ENCODE data around the gene EPHA3. TPM values are rescaled to one million over a fixed set of nuclear protein-coding genes. Genes with fewer than 3 reads are reported as not detected.

Gene EPHA3
- total and polyA plus RNA-seq, 2 donors (not counting 1 experiment from before 2014, with no cell fraction given), result 0.01 TPM; not detected in 1

GRCh38 chr3:89245612-89246011, 138.2 kb downstream of the EPHA3 start:
- Mint-ChIP-seq H3K9me3 (ENCODE audit: insufficient read depth) (no peaks in the 10 kb centered on the region), H3K27me3 (no peaks in the 10 kb centered on the region)
- CTCF ChIA-PET, result interaction anchor here (0.9 kb wide), 1 partner anchor 1039 kb away, joined by 3 read pairs; no protein-coding TSS in a partner anchor

GRCh38 chr3:89246326-89246725, 138.9 kb downstream of the EPHA3 start:
- no peak overlapping the region for H3K27ac Mint-ChIP-seq
- Histone ChIP-seq H3K9me3 (ENCODE audit: control extremely low read depth in 1 of 3, control insufficient read depth in 2 of 3, insufficient read depth in 1 of 3, low read length in 2 of 3) (no peaks in the 10 kb centered on the region), H3K9ac (ENCODE audit: low read length) (no peak overlapping the region), H3K27me3 (replicated peaks in 1 of 4; ENCODE audit: control extremely low read depth in 1 of 4, control insufficient read depth in 3 of 4, insufficient read depth in 4 of 4, low read length in 3 of 4) (no peaks in the 10 kb centered on the region), H3K4me1 (ENCODE audit: control insufficient read depth in 2 of 2, insufficient read depth in 2 of 2, low read length in 2 of 2) (no peaks in the 10 kb centered on the region), H3K79me2 (ENCODE audit: control insufficient read depth, insufficient read depth, low read length) (no peaks in the 10 kb centered on the region), H3K4me3 (ENCODE audit: control extremely low read depth in 1 of 5, extremely low read depth in 1 of 5, insufficient read depth in 1 of 5, low read depth in 2 of 5, low read length in 4 of 5) (no peak overlapping the region), H3K36me3 (replicated peaks in 1 of 2; ENCODE audit: control extremely low read depth in 1 of 2, control insufficient read depth in 1 of 2, extremely low read depth in 1 of 2, insufficient read depth in 2 of 2, low read length in 1 of 2) (no peaks in the 10 kb centered on the region), H3K27ac (ENCODE audit: low read length in 2 of 2) (no peak overlapping the region), H4K20me1 (ENCODE audit: control insufficient read depth, insufficient read depth, low read length, poor library complexity, severe bottlenecking) (no peaks in the 10 kb centered on the region), H2AFZ (ENCODE audit: insufficient read depth, low read depth, low read length, poor library complexity, severe bottlenecking) (no peak overlapping the region), H3K4me2 (replicated peaks; ENCODE audit: low read depth, low read length, poor library complexity, severe bottlenecking) (no peak overlapping the region)
- no peaks in the 10 kb centered on the region for H3K4me1 Mint-ChIP-seq
- ChIA-PET POLR2A (no interaction called here), CTCF (interaction anchor here (0.9 kb wide), 1 partner anchor 1039 kb away, joined by 3 read pairs; no protein-coding TSS in a partner anchor)
- WGBS (ENCODE audit: insufficient coverage), result no CpG with 5 or more reads among the region's 1 CpG
- no peak for DNase-seq
- no peak for ATAC-seq (ENCODE audit: low read depth)
- TF ChIP-seq EZH2 (IDR thresholded peaks at IDR 0.05; ENCODE audit: borderline replicate concordance, insufficient read depth, low read depth, low read length, poor library complexity, severe bottlenecking), result no peak
- H3K27me3 Mint-ChIP-seq, result no peaks in the 10 kb centered on the region
- intact Hi-C loops (cut with micrococcal nuclease), result no loop called here
- no peaks in the 10 kb centered on the region for H3K9me3 Mint-ChIP-seq (ENCODE audit: insufficient read depth)
- H3K4me3 Mint-ChIP-seq, result no peak overlapping the region

More at GRCh38 chr3:89245612-89246011, 138.2 kb downstream of the EPHA3 start:
- POLR2A ChIA-PET, result no interaction called here
- Mint-ChIP-seq H3K4me1 (no peaks in the 10 kb centered on the region), H3K4me3 (no peak overlapping the region), H3K27ac (no peak overlapping the region)
- intact Hi-C loops (cut with micrococcal nuclease), result no loop called here
- Histone ChIP-seq H3K27me3 (replicated peaks in 1 of 4; ENCODE audit: control extremely low read depth in 1 of 4, control insufficient read depth in 3 of 4, insufficient read depth in 4 of 4, low read length in 3 of 4) (no peaks in the 10 kb centered on the region), H3K9ac (ENCODE audit: low read length) (no peak overlapping the region), H2AFZ (ENCODE audit: insufficient read depth, low read depth, low read length, poor library complexity, severe bottlenecking) (no peak overlapping the region), H3K9me3 (ENCODE audit: control extremely low read depth in 1 of 3, control insufficient read depth in 2 of 3, insufficient read depth in 1 of 3, low read length in 2 of 3) (no peaks in the 10 kb centered on the region), H3K27ac (ENCODE audit: low read length in 2 of 2) (no peak overlapping the region), H3K79me2 (ENCODE audit: control insufficient read depth, insufficient read depth, low read length) (no peaks in the 10 kb centered on the region), H3K36me3 (replicated peaks in 1 of 2; ENCODE audit: control extremely low read depth in 1 of 2, control insufficient read depth in 1 of 2, extremely low read depth in 1 of 2, insufficient read depth in 2 of 2, low read length in 1 of 2) (no peaks in the 10 kb centered on the region), H4K20me1 (ENCODE audit: control insufficient read depth, insufficient read depth, low read length, poor library complexity, severe bottlenecking) (no peaks in the 10 kb centered on the region), H3K4me2 (replicated peaks; ENCODE audit: low read depth, low read length, poor library complexity, severe bottlenecking) (no peak overlapping the region), H3K4me3 (ENCODE audit: control extremely low read depth in 1 of 5, extremely low read depth in 1 of 5, insufficient read depth in 1 of 5, low read depth in 2 of 5, low read length in 4 of 5) (no peak overlapping the region), H3K4me1 (ENCODE audit: control insufficient read depth in 2 of 2, insufficient read depth in 2 of 2, low read length in 2 of 2) (no peaks in the 10 kb centered on the region)
- WGBS (ENCODE audit: insufficient coverage), result 100% methylated on average over 1 of the region's 2 CpGs
- ATAC-seq (ENCODE audit: low read depth), result no peak
- no peak for DNase-seq
- TF ChIP-seq, protein P1, sequence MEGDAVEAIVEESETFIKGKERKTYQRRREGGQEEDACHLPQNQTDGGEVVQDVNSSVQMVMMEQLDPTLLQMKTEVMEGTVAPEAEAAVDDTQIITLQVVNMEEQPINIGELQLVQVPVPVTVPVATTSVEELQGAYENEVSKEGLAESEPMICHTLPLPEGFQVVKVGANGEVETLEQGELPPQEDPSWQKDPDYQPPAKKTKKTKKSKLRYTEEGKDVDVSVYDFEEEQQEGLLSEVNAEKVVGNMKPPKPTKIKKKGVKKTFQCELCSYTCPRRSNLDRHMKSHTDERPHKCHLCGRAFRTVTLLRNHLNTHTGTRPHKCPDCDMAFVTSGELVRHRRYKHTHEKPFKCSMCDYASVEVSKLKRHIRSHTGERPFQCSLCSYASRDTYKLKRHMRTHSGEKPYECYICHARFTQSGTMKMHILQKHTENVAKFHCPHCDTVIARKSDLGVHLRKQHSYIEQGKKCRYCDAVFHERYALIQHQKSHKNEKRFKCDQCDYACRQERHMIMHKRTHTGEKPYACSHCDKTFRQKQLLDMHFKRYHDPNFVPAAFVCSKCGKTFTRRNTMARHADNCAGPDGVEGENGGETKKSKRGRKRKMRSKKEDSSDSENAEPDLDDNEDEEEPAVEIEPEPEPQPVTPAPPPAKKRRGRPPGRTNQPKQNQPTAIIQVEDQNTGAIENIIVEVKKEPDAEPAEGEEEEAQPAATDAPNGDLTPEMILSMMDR (IDR thresholded peaks at IDR 0.05), result no peak
- no peak for TF ChIP-seq EZH2 (IDR thresholded peaks at IDR 0.05; ENCODE audit: borderline replicate concordance, insufficient read depth, low read depth, low read length, poor library complexity, severe bottlenecking)

All from B cell (primary cell).